ENCODE results near the gene PON3. TPM values are rescaled to one million over a fixed set of nuclear protein-coding genes. Genes with fewer than 3 reads are reported as not detected.

The PON3 gene
- total RNA-seq, 1 donor from 2014 or later = not detected

- H3K27me3 ChIP-seq (ENCODE audit: insufficient read depth, low read length) = peaks cover 2% of the 10 kb centered on the region
- H3K27ac Mint-ChIP-seq (ENCODE audit: unreplicated experiment) = peak overlapping the region; percentile 92
- no peaks in the 10 kb centered on the region for H3K36me3 ChIP-seq (ENCODE audit: insufficient read depth, low read length)
- H3K27ac ChIP-seq (ENCODE audit: low read depth, low read length) = no peak overlapping the region
- peaks cover 12% of the 10 kb centered on the region for H3K27me3 Mint-ChIP-seq (ENCODE audit: low read depth, unreplicated experiment)
- no peaks in the 10 kb centered on the region for H4K20me1 ChIP-seq (ENCODE audit: insufficient read depth, low read length)
- H3K4me3 Mint-ChIP-seq (ENCODE audit: unreplicated experiment) = no peak overlapping the region
- no peak overlapping the region for H3K9ac ChIP-seq (ENCODE audit: low read length)
- H3K79me2 ChIP-seq (ENCODE audit: insufficient read depth, low read length) = no peaks in the 10 kb centered on the region
- no peaks in the 10 kb centered on the region for H3K36me3 Mint-ChIP-seq (ENCODE audit: low read depth, unreplicated experiment)
- peaks cover 3% of the 10 kb centered on the region for H3K9me3 ChIP-seq (ENCODE audit: insufficient read depth, low read depth, low read length)
- TF ChIP-seq CTCF (IDR thresholded peaks at IDR 0.05; ENCODE audit: insufficient read depth, low read depth, low read length) (no peak), EZH2 (IDR thresholded peaks at IDR 0.05; ENCODE audit: insufficient read depth, low read length) (no peak)
- H3K4me3 ChIP-seq (ENCODE audit: insufficient read depth, low read depth, low read length) = no peak overlapping the region
- FAIRE-seq = no peak
- no peak overlapping the region for H3K4me2 ChIP-seq (ENCODE audit: low read length)
- peaks cover 23% of the 10 kb centered on the region for H3K4me1 Mint-ChIP-seq (ENCODE audit: low read depth, unreplicated experiment)
- H3K9me3 Mint-ChIP-seq (ENCODE audit: unreplicated experiment) = no peaks in the 10 kb centered on the region
- H3K4me1 ChIP-seq (ENCODE audit: insufficient read depth, low read length) = no peaks in the 10 kb centered on the region
- H2AFZ ChIP-seq (ENCODE audit: low read depth, low read length) = no peak overlapping the region
- DNase-seq (ENCODE audit: low read depth) = peak; percentile 69
Observed at GRCh38 chr7:95322396-95322795, 73.8 kb downstream of the PON3 start.

GRCh38 chr7:95321720-95322119 is 74.5 kb downstream of the PON3 start:
- DNase-seq (ENCODE audit: low read depth) = no peak
- Histone ChIP-seq H3K79me2 (ENCODE audit: insufficient read depth, low read length) (no peaks in the 10 kb centered on the region), H3K9me3 (ENCODE audit: insufficient read depth, low read depth, low read length) (peaks cover under 1% of the 10 kb centered on the region), H3K4me2 (ENCODE audit: low read length) (no peak overlapping the region), H3K9ac (ENCODE audit: low read length) (no peak overlapping the region), H3K36me3 (ENCODE audit: insufficient read depth, low read length) (no peaks in the 10 kb centered on the region), H3K4me3 (ENCODE audit: insufficient read depth, low read depth, low read length) (no peak overlapping the region), H3K4me1 (ENCODE audit: insufficient read depth, low read length) (no peaks in the 10 kb centered on the region), H3K27ac (ENCODE audit: low read depth, low read length) (no peak overlapping the region), H3K27me3 (ENCODE audit: insufficient read depth, low read length) (peaks cover 2% of the 10 kb centered on the region), H4K20me1 (ENCODE audit: insufficient read depth, low read length) (no peaks in the 10 kb centered on the region), H2AFZ (ENCODE audit: low read depth, low read length) (no peak overlapping the region)
- no peaks in the 10 kb centered on the region for H3K9me3 Mint-ChIP-seq (ENCODE audit: unreplicated experiment)
- H3K4me1 Mint-ChIP-seq (ENCODE audit: low read depth, unreplicated experiment) = peaks cover 23% of the 10 kb centered on the region
- TF ChIP-seq CTCF (IDR thresholded peaks at IDR 0.05; ENCODE audit: insufficient read depth, low read depth, low read length) (no peak), EZH2 (IDR thresholded peaks at IDR 0.05; ENCODE audit: insufficient read depth, low read length) (no peak)
- no peaks in the 10 kb centered on the region for H3K36me3 Mint-ChIP-seq (ENCODE audit: low read depth, unreplicated experiment)
- peaks cover 12% of the 10 kb centered on the region for H3K27me3 Mint-ChIP-seq (ENCODE audit: low read depth, unreplicated experiment)
- no peak overlapping the region for H3K27ac Mint-ChIP-seq (ENCODE audit: unreplicated experiment)
- H3K4me3 Mint-ChIP-seq (ENCODE audit: unreplicated experiment) = no peak overlapping the region
- FAIRE-seq = no peak

DNA sequence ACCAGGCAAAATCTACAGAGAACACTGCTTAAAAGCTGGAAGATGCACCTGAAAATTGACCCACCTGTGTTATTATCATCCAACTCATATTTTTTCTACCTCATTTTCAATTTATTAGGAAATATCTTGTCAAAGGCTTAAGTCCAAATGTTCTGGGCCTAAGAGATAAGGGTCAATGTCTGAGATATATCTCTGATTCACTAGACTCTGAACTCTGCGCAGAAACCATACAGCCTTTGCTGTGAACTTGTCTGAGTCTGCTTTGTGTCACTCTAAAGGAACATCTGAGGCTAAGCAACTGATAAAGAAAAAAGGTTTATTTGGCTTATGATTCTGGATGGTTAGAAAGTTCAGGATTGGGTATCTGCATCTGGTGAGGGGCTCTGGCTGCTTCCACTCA is 75.5 kb downstream of the PON3 start:
- FAIRE-seq (peak; percentile 54), DNase-seq (ENCODE audit: low read depth) (no peak)
- H3K4me1 Mint-ChIP-seq (ENCODE audit: low read depth, unreplicated experiment) = peaks cover 23% of the 10 kb centered on the region
- H3K4me3 Mint-ChIP-seq (ENCODE audit: unreplicated experiment) = no peak overlapping the region
- H3K4me1 ChIP-seq (ENCODE audit: insufficient read depth, low read length) = no peaks in the 10 kb centered on the region
- H3K27me3 Mint-ChIP-seq (ENCODE audit: low read depth, unreplicated experiment) = peaks cover 10% of the 10 kb centered on the region
- TF ChIP-seq CTCF (IDR thresholded peaks at IDR 0.05; ENCODE audit: insufficient read depth, low read depth, low read length) (no peak), EZH2 (IDR thresholded peaks at IDR 0.05; ENCODE audit: insufficient read depth, low read length) (no peak)
- no peaks in the 10 kb centered on the region for H3K9me3 Mint-ChIP-seq (ENCODE audit: unreplicated experiment)
- no peak overlapping the region for H3K27ac ChIP-seq (ENCODE audit: low read depth, low read length)
- H3K4me2 ChIP-seq (ENCODE audit: low read length) = no peak overlapping the region
- no peak overlapping the region for H3K4me3 ChIP-seq (ENCODE audit: insufficient read depth, low read depth, low read length)
- H3K27ac Mint-ChIP-seq (ENCODE audit: unreplicated experiment) = no peak overlapping the region
- no peak overlapping the region for H3K9ac ChIP-seq (ENCODE audit: low read length)
- H3K9me3 ChIP-seq (ENCODE audit: insufficient read depth, low read depth, low read length) = no peaks in the 10 kb centered on the region
- no peaks in the 10 kb centered on the region for H4K20me1 ChIP-seq (ENCODE audit: insufficient read depth, low read length)
- peaks cover 2% of the 10 kb centered on the region for H3K27me3 ChIP-seq (ENCODE audit: insufficient read depth, low read length)
- no peaks in the 10 kb centered on the region for H3K36me3 Mint-ChIP-seq (ENCODE audit: low read depth, unreplicated experiment)
- H3K79me2 ChIP-seq (ENCODE audit: insufficient read depth, low read length) = no peaks in the 10 kb centered on the region
- no peak overlapping the region for H2AFZ ChIP-seq (ENCODE audit: low read depth, low read length)
- no peaks in the 10 kb centered on the region for H3K36me3 ChIP-seq (ENCODE audit: insufficient read depth, low read length)
